HG03571 (cell line): ENCODE data around the gene LINC01488.

ENCODE experiments used
- ATAC-seq: cut with Tn5 transposase; IDR thresholded peaks from one replicate; pipeline ENCODE4 v1.9.1; 2021; ENCODE audit not compliant: unreplicated experiment

LINC01488 gene

GRCh38 chr11:69481393-69481844 lies at the start of gene LINC01488:
LINC01488 (plus strand) TSS chr11:69481663.
- ATAC-seq = no peak

GRCh38 chr11:69431893-69432738 lies 49.3 kb upstream of the LINC01488 start:
- ATAC-seq = no peak

DNA sequence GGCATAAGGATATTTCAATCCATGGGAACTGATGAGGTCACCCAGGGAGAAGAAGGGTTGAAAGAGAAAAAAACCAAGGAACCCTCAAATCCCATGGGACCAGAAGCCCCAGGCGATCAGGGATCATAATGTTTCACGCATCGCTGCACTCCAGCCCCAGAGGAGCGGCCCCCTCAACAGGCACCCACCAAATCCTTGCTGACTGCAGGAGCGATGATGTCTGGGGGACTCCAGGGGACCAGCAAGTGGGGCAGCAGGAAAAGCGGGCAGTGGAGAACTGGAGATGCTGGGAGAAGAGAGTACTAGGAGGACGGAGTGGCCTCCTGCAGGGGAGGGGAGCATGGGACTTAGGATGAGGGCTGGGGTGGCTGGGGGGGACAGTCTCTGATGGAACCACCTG lies 47.7 kb upstream of the LINC01488 start:
- no peak for ATAC-seq

- no peak for ATAC-seq
Observed at GRCh38 chr11:69434471-69434931, 47.0 kb upstream of the LINC01488 start.

- ATAC-seq = no peak
Observed at GRCh38 chr11:69435161-69435986, 46.1 kb upstream of the LINC01488 start.

DNA sequence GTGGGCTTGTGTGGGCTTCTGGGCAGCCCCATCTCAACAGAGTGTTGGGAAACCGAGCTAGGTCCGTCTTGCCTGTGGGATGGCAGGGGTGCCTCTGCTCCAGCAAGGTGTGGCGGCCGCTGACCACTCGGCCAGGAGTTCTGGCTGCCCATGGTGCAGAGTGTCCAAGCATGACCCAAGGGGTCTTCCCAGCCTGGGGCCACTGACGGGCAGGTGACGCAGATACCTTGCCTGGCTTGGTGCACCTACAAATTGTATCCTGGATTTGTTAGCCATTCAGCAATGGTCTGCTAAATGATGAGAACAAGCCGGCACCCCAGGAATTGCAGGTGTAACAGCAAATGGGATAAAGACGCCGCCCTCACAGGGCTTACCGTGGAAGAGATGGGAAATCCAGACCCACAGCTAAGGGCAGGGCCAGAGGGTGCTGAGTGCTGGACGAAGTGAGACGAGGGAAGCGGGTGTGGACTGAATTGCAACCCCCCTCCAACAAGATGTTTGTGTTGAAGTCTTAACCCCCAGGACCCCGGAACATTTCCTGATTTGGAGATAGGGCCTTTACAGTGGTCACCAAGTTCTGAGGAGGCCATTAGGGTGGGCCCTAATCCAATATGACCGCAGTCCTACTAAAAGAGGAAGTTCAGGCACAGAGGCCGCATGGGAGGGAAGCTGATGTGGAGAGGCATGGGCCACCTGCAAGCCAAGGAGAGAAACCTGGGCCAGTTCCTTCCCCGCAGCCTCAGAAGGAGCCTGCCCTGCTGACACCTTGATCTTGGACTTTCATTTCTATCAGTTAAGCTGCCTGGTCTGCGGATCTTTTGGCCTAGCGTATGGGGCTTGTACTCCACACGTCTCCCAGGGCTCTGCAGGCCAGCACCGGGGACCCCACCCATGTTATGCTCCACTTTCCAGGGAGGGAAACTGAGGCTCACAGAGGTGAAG lies 45.2 kb upstream of the LINC01488 start:
- ATAC-seq = no peak

DNA sequence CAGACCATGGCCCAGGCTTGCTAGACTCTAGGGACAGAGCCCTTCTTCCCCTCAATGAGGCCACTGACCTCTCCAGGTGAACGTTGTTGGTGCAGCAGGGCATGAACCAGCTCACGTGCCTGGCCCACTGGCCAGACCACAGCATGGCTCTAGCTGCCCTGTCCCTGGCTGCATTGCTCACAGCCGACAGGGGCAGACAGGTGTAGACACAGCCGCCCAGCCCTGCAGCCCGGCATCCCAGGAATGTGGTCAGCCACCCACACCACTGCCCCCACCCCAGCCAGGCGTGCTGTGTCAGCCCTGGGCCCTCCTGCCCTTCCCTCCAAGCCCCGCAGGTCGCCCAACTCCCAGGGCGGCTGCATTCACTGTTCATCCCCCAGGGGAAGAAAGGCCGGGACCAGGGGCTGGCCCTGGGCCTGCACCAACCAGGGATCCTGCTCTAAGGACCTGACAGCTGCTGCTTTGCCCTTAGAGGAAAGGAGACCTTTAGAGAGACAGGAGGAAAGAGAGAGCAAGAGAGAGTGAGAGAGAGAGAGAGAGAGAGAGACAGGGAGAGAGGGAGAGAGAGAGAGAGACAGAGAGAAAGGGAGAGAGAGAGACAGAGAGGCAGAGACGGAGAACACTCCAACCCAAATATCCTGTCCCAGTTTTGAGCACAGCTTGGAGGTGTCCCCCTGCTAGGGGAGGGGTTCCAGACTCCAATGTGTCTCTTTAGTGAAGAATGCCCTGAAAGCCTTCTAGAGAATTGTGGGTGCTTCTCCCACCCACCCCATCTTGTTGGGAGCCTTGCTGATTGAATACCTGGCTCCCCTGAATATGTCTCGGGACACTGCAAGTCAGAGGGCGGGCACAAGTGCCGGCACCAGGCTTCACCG lies 44.2 kb upstream of the LINC01488 start:
- no peak for ATAC-seq

GRCh38 chr11:69437876-69438205 lies 43.6 kb upstream of the LINC01488 start:
- ATAC-seq = no peak

DNA sequence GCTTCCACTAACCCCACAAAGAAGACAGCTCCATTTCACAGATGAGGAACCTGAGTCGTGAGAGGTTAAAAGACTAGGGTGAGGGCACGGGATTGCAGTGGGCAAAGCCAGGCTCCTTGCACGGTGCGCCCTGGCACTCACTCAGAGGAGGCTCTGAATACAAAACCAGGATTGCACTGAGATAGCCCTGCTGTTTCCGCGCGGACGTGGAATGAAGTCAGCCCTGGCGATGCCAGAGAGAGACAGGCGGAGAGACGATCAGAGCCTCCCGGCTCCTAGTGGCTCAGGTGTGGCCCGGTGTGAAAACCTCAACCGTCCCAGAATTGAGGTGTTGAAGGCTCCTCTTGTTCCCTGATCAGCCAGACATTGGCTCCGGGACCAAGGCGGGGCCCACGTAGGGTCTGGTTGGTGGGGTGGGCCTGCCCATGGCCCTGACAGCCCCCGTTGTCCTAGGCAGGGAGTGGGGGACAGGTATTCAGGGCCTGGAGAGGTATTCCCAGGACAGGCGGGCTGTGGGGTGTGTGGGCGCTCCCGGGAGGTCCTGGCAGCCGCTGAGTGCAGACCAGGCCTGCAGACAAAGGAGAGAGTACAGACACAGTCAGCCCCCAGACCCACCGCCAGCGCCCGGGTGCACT lies 43.1 kb upstream of the LINC01488 start:
- ATAC-seq = no peak

DNA sequence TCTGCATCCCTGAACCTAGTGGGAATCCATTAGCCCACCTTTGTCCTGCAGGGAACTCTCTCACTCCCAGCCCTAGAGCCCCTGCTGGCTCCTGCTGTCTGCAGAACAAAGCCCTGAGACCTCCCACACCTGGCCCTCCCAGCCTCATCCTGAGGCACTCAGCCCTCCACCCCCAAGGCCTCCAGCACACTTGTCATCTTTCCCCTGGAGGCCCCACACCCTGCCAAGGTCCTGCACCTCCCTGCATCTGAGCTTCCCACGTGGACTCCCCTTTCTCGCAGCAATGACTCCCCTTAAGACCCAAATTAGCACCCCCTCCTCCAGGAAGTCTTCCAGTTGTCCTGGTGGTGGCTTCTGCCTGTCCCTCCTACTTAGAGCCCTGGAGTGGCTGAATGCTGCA lies 42.3 kb upstream of the LINC01488 start:
- no peak for ATAC-seq

DNA sequence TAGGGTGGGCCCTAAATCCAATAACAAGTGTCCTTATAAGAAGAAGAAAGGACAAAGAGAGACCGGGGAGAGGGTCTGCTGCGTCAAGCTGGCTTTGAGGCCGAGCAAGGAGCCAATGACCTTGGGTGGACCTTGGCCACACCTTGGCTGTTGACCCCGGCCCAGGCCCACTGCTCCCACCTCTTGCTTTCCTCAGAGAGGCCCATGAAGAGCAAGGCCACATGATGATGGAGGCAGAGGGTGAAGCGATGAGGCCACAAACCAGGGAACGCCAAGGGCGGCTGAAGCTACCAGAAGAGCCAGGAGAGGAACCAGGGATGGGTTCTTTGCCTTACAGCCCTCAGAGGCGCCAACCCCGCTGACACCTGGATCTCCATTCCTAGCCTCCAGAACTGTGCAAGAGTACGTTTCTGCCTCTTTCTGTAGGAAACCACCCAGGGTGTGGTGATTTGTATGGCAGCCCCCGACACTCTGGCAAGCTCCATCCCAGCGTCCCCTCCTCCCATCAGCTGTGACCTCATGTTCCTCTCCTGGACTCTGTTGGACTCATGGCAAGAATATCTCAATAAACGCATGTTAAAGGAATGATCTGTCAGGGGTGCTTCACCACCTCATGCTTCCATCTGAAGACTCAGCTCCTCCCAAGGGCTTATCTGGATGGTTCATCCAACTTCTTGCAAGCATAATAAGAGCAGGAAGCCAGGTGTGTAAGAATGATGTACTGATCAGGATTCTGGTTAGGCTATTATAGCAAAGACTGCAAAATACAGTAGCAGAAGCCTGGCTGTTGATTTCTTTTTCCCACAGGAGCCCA lies 41.6 kb upstream of the LINC01488 start:
- ATAC-seq = no peak

GRCh38 chr11:69440876-69441275 lies 40.6 kb upstream of the LINC01488 start:
- ATAC-seq = no peak

- no peak for ATAC-seq
Observed at GRCh38 chr11:69442012-69442806, 39.3 kb upstream of the LINC01488 start.

DNA sequence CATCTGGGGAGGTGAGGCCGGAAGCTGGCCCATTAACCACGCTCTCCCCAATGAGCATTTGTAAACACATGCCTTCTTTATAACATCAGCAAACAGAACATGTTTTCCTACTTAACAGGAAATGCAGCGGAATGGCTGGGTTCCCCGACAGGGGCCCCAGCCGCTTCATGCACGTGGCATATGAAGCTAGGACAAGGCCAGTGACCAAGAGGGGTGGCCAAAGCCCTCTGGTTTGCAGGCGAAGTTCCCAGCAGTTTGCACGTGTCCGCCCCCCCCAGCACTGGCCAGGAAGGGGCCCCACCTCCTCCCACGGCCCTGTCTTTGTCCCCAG lies 38.7 kb upstream of the LINC01488 start:
- no peak for ATAC-seq

- peak; percentile 82 for ATAC-seq
Observed at GRCh38 chr11:69443138-69443967, 38.1 kb upstream of the LINC01488 start.

GRCh38 chr11:69443968-69444364 lies 37.5 kb upstream of the LINC01488 start:
- ATAC-seq = no peak
